ENCODE measurements around the gene ETS2.

GRCh38 chr21:38813547-38813946, 7.8 kb downstream of the ETS2 start:
- TF ChIP-seq EZH2phosphoT487 (IDR thresholded peaks at IDR 0.05; ENCODE audit: insufficient read depth, low read depth), result no peak
- no peak for TF ChIP-seq EZH2 (IDR thresholded peaks at IDR 0.05; ENCODE audit: insufficient read depth, poor library complexity, severe bottlenecking)

Data from GM23248 (cell line).